GM19455 (cell line): Measurements from ENCODE around the gene FGF12.

Experiments
- ATAC-seq: cut with Tn5 transposase; IDR thresholded peaks from one replicate; pipeline ENCODE4 v1.9.1; 2021; ENCODE audit not compliant: unreplicated experiment

Gene FGF12

GRCh38 chr3:192365571-192365970, 361.8 kb downstream of the FGF12 start:
- no peak for ATAC-seq

DNA sequence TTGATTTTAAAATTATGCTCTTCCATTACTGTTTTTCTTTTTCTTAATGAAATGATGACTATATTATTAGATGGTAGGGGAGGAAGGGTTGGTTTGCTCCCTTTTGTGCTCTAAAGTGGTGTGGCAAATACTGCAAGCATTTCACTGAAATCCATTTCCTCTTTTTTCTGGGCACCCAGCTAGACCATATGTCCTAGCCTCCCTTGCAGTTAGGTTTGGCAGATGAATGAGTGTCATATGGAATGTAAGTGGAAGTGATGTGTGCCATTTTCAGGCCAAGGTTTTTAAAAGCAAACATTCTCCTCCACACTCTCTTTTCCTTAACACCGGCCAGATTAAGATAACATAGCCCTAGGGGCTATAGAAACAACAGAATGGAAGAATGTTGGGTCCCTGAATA, 363.0 kb downstream of the FGF12 start:
- no peak for ATAC-seq

GRCh38 chr3:192354687-192355086, 372.7 kb downstream of the FGF12 start:
- no peak for ATAC-seq

GRCh38 chr3:192352142-192352541, 375.2 kb downstream of the FGF12 start:
- no peak for ATAC-seq

- ATAC-seq = no peak
Measured at GRCh38 chr3:192351441-192351840, 375.9 kb downstream of the FGF12 start.

GRCh38 chr3:192340031-192340430, 387.3 kb downstream of the FGF12 start:
- no peak for ATAC-seq

DNA sequence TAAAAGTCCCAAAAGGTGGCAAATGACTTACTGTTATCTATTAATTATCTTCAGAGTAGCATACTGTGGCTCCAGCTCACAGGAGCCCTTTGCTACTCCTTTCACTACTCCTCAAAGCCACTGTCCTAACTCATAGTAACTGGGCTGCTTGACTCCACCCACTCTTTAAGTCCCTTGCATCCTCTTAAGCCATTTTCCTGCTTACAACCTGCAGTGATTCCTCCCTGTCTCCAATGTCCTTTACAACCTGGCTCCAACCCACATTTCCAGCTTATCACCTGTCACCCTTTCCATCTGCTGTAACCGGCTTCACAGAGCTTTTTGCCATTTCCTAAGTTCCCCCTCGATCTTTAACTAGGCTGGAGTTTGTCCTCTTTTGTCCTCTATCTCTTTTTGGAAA, 388.1 kb downstream of the FGF12 start:
- no peak for ATAC-seq

- ATAC-seq = no peak
Measured at GRCh38 chr3:192336286-192336685, 391.1 kb downstream of the FGF12 start.

GRCh38 chr3:192332386-192333291, 394.7 kb downstream of the FGF12 start:
- no peak for ATAC-seq

- peak; percentile 80 for ATAC-seq
Measured at GRCh38 chr3:192331749-192332385, 395.5 kb downstream of the FGF12 start.

GRCh38 chr3:192326656-192327055, 400.7 kb downstream of the FGF12 start:
- ATAC-seq = no peak

- no peak for ATAC-seq
Measured at GRCh38 chr3:192317564-192317963, 409.8 kb downstream of the FGF12 start.

DNA sequence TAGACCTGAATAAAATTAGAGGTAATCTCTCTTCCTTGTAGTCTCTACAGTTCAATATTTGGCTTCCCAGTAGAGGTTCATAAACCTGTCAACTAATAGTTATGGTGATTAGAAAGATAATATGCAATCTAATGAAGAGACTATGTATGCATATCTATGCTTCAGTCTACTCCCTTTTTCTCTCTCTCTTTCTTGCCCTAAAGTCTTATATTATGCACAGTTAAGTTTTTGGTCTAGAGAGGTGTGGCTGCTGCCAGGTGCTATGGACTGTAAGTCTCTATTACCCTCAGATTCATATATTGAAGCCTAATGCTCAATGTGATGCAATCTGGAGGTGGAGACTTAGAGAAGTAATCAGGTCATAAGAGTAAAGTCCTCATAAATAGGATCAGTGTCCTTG, 413.7 kb downstream of the FGF12 start:
- no peak for ATAC-seq

- ATAC-seq = no peak
Measured at GRCh38 chr3:192307631-192308030, 419.7 kb downstream of the FGF12 start.

DNA sequence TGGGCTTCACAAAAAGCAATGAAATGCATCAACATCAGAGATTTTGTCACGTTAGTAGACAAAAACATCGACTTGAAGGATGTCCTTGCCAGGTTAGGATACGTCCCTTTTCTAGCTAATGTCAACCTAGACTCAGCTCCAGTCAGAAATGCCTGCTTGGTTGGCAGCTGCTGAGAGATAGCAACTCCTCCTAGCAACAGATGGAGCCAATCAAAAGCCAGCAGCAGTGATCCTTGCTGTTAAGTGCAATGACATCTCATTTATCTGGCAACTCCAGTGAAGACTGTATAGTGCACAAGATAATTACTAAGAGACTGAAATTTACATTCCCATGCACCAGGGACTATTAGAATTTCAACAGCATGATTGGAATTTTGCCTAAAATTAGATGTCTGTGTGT, 424.1 kb downstream of the FGF12 start:
- ATAC-seq = no peak

GRCh38 chr3:192302721-192303120, 424.6 kb downstream of the FGF12 start:
- ATAC-seq = no peak

DNA sequence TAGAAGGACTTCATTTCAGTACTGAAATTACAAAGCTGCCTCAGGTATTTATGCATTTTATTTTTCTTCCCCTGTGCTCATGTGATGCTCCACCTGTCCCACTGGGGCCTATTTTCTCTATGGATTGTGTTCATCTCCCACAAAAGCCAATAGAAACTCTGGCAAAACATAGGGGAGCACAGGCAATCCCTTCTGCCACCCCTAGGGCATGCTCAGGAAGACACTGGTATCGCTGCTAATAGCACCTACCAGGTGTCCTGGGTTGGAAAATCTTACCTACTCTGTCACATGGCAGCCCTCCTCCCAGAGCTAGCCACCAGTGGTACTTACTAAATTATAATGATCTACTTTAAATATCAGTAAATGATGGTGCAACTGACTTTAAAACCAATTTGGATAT, 427.4 kb downstream of the FGF12 start:
- ATAC-seq = no peak

DNA sequence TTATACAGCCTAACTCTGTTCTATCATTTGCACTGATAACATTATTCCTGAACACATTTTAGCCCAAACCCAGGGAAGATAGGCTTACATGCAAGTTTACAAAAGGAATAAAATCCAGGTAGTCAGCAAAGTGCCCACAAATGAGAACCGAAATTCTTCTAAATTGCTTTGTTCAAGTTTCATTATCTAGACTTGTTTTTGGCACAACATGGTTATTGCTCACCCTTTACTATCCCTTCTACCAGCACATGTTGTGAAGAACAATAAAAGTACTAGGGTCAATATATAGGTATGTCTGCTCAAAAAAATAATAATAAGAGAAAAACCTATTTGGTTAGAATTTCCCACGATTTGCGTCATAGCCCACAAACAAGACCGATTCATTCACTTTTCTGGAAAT, 430.5 kb downstream of the FGF12 start:
- ATAC-seq = no peak

- ATAC-seq = no peak
Measured at GRCh38 chr3:192284443-192285072, 442.8 kb downstream of the FGF12 start.

DNA sequence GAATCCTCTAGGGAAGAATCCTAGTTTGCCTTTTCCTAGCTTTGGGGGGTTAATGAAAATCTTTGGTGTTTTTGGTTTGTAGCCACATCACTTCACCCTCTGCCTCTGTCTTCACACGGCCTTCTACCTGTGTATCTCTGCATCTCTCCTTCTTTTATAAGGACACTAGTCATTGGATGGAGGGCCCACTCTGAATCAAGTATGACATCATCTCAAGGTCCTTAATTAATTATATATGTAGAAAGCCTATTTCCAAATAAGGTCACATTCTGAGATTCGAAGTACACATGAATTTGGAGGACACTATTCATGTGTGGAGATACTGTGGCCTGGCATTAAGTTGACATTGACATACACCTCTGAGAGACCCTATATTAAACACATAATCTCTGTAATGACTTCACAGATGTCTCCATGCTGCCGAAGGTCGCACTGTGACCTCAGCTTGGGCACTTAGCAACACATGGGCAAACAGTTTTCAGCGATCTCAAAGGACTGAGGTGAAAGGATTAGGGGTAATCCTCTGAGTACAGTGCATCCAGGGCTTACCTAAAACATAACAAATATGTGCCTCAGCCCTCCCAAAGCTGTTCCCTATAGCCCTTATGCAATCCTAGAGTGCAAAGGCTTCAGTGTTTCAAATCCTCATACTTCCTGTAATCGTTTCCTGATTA, 446.0 kb downstream of the FGF12 start:
- ATAC-seq = no peak

DNA sequence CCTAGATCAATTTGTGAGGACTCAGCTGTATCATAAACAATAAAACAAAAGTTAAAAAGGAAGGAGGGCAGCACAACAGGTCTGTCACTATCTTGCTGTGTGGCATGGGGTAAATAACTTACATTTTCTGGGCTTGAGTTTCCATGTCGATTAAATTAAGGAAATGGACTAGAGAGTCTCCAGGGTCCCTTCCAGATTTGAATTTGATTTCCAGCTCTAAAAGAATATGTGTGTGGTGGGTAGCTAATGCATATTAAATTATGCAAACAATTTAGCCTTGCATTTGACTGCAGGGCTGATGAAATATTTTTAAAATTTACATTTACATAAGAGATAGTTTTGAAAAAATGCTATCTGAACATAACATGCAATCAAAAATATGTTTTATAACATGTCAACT, 447.7 kb downstream of the FGF12 start:
- ATAC-seq = no peak
